Measurements from ENCODE around the gene MRRF.
"Not testable (repeated sequence)": the region's sequence is repeated elsewhere in the genome, so short reads cannot be mapped to it uniquely, and the experiment has no call there.

MRRF gene

GRCh38 chr9:122363131-122363530 lies 98.4 kb downstream of the MRRF start:
- not testable (repeated sequence) for DNase-seq

- no peak for DNase-seq
Observed at GRCh38 chr9:122364117-122364782, 99.6 kb downstream of the MRRF start.

- no peak for DNase-seq
Observed at GRCh38 chr9:122364783-122365150, 100.1 kb downstream of the MRRF start.

- no peak for DNase-seq
Observed at GRCh38 chr9:122366074-122366660, 101.5 kb downstream of the MRRF start.

- DNase-seq = no peak
Observed at GRCh38 chr9:122367065-122367464, 102.4 kb downstream of the MRRF start.

GRCh38 chr9:122367774-122368460 lies 103.2 kb downstream of the MRRF start:
- no peak for DNase-seq

GRCh38 chr9:122368642-122369041 lies 104.0 kb downstream of the MRRF start:
- DNase-seq = no peak

GRCh38 chr9:122370303-122370702 lies 105.6 kb downstream of the MRRF start:
- no peak for DNase-seq

- DNase-seq = no peak
Observed at GRCh38 chr9:122370869-122371755, 106.4 kb downstream of the MRRF start, which contains the start of gene PTGS1. Gene PTGS1, plus strand, starts transcription at chr9:122371024. Its CDS starts 61 bp downstream, at chr9:122371085.

GRCh38 chr9:122371846-122372245 lies 107.2 kb downstream of the MRRF start:
- DNase-seq = no peak

GRCh38 chr9:122372856-122373845 lies 108.5 kb downstream of the MRRF start:
- DNase-seq = no peak

- no peak for DNase-seq
Observed at GRCh38 chr9:122374885-122375420, 110.3 kb downstream of the MRRF start.

- DNase-seq = no peak
Observed at GRCh38 chr9:122376796-122377195, 112.1 kb downstream of the MRRF start.

- no peak for DNase-seq
Observed at GRCh38 chr9:122377241-122378164, 112.8 kb downstream of the MRRF start.

- no peak for DNase-seq
Observed at GRCh38 chr9:122378236-122378635, 113.6 kb downstream of the MRRF start.

- DNase-seq = no peak
Observed at GRCh38 chr9:122379340-122379739, 114.7 kb downstream of the MRRF start.

- DNase-seq = no peak
Observed at GRCh38 chr9:122380293-122380692, 115.6 kb downstream of the MRRF start.
